ENCODE results near the gene FBXO41. TPM values are rescaled to one million over a fixed set of nuclear protein-coding genes. Genes with fewer than 3 reads are reported as not detected.

FBXO41 gene
- total and polyA plus RNA-seq, 7 donors, result under 0.01 to 4.4 (median 1.9) TPM

DNA sequence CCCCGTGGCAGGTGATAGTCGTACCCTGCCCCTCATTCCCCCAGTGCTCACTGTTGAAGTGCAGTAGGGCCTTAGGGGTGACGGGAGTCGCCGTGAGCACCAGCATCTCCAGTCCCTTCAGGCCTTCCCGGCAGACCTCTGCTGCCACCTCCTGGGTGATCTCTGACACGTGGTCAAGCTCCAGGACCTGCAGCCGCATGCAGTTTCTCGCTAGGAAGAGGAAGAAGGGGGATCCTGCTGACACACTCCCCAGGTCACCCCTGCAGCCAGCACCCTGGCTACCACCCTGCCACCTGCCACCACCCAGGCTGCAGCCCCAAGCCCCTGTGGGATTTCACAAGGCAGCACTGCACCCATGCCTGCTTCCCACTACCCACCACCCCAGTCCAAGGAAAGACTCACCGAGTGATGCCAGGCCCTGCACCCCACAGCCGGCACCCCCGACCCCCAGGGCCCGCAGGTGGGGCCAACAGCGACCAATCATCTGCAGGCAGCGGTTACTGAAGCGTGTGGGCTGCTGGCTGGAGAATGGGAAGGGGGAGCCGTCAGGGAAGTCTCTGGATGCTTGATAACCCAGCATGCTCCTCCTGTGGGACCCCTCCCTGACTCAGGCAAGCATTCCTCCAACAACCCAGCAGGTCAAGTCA lies 23.8 kb downstream of the FBXO41 start:
- TF ChIP-seq, protein P1, sequence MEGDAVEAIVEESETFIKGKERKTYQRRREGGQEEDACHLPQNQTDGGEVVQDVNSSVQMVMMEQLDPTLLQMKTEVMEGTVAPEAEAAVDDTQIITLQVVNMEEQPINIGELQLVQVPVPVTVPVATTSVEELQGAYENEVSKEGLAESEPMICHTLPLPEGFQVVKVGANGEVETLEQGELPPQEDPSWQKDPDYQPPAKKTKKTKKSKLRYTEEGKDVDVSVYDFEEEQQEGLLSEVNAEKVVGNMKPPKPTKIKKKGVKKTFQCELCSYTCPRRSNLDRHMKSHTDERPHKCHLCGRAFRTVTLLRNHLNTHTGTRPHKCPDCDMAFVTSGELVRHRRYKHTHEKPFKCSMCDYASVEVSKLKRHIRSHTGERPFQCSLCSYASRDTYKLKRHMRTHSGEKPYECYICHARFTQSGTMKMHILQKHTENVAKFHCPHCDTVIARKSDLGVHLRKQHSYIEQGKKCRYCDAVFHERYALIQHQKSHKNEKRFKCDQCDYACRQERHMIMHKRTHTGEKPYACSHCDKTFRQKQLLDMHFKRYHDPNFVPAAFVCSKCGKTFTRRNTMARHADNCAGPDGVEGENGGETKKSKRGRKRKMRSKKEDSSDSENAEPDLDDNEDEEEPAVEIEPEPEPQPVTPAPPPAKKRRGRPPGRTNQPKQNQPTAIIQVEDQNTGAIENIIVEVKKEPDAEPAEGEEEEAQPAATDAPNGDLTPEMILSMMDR (IDR thresholded peaks at IDR 0.05), result no peak
- TF ChIP-seq EP300 (IDR thresholded peaks at IDR 0.05), result no peak
- TF ChIP-seq POLR2A (IDR thresholded peaks at IDR 0.05), result no peak
- TF ChIP-seq POLR2AphosphoS5 (IDR thresholded peaks at IDR 0.05), result no peak
- WGBS, 2 donors, result 56 to 67% methylated on average over 17 of the region's 17 CpGs
- Histone ChIP-seq H3K4me1 (no peaks in the 10 kb centered on the region), H3K27ac (no peak overlapping the region), H3K36me3 (no peaks in the 10 kb centered on the region), H3K4me3 (no peak overlapping the region), H3K27me3 (peaks cover 0 to 7% (median 0%) of the 10 kb centered on the region in 3 donors), H3K9me3 (no peaks in the 10 kb centered on the region)
- DNase-seq, result no peak
- intact Hi-C loops (cut with DNase I), result no loop called here

DNA sequence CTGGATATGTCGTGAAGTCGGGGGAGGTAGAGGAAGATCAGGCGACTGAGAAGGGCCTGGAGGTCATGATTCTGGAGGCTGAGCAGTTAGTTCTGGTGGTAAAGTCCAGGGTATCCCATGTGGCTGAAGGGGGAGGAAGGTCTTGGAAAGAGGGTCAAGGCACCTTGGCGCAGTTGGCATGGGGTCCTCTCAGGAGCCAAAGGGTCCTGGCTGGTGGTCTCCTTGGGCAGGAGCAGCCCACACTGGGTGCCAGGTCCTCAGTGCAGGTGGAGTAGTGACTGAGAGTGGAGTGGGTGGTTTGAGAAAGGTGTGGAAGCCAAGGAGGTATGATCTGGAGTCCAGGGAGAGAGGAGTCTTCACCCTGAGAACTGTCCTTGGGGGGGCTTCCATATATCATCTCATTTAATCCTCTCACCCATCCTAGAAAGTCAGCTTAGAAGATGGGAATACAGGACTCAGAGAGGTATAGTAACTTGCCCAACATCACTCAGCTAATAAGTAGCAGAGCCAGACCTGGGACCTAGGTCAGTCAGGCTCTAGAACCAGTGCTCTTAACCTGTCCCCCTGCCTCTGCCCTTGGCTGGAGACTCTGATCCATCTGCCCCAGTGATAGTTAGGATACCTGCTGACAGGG lies 24.5 kb downstream of the FBXO41 start:
- no peak overlapping the region for H3K27ac ChIP-seq
- DNase-seq, result no peak

DNA sequence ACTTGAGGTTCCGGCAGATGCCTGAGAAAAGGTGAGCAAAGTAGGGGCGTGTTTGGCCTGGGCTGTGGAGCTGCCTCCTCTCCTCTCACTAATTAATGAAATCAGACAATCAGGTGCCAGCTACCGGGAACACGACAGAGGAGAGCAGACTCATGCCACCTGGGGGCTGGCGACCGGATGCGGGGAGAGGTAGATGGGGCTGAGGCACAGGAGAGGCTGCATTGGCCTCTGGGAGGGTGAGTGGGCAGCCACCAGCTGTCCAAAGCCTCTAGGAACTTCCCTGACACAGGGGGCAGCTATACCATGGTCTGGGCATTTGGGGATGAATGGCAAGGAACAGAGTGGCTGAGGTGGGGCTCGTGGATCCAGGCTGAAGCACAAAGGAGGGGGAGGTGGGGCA lies 25.0 kb downstream of the FBXO41 start:
- 94 to 95% methylated on average over 8 of the region's 8 CpGs for WGBS, 2 donors
- Histone ChIP-seq H3K4me3 (no peak overlapping the region), H3K9me3 (no peaks in the 10 kb centered on the region), H3K27ac (no peak overlapping the region), H3K4me1 (no peaks in the 10 kb centered on the region), H3K36me3 (peaks cover 4% of the 10 kb centered on the region in 4 donors), H3K27me3 (no peaks in the 10 kb centered on the region)
- intact Hi-C loops (cut with DNase I), result no loop called here
- no peak for DNase-seq
- no peak for TF ChIP-seq EP300 (IDR thresholded peaks at IDR 0.05)
- no peak for TF ChIP-seq POLR2AphosphoS5 (IDR thresholded peaks at IDR 0.05)
- TF ChIP-seq, protein P1 (IDR thresholded peaks at IDR 0.05), result no peak
- no peak for TF ChIP-seq POLR2A (IDR thresholded peaks at IDR 0.05)

More for the DNA sequence above, 24.5 kb downstream of the FBXO41 start:
- Histone ChIP-seq H3K4me3 (no peak overlapping the region), H3K4me1 (no peaks in the 10 kb centered on the region), H3K27me3 (peaks cover 0 to under 1% (median 0%) of the 10 kb centered on the region in 3 donors), H3K9me3 (no peaks in the 10 kb centered on the region), H3K36me3 (peaks cover 0 to 2% (median 0%) of the 10 kb centered on the region in 4 donors)
- TF ChIP-seq POLR2A (IDR thresholded peaks at IDR 0.05) (no peak), EP300 (IDR thresholded peaks at IDR 0.05) (no peak), POLR2AphosphoS5 (IDR thresholded peaks at IDR 0.05) (no peak)
- TF ChIP-seq, protein P1 (IDR thresholded peaks at IDR 0.05), result no peak
- 78 to 95% methylated on average over 4 of the region's 4 CpGs for WGBS, 2 donors
- intact Hi-C loops (cut with DNase I), result no loop called here

DNA sequence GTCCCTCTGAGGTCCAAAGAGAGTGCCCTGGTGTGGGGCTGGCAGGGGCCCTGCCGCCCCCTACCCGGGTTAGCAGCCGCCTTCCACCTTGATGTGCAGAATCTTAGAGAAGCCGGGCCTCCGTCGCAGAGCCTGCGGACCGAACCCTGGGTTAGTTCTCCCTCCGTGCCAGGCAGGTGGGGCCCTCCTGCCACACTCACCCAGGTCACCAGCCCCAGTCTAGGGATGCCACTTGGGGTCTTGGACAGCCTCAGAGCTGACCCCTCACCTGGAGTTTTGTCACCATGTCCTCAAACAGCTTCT lies 25.4 kb downstream of the FBXO41 start:
- 94 to 96% methylated on average over 9 of the region's 9 CpGs for WGBS, 2 donors
- Histone ChIP-seq H3K9me3 (no peaks in the 10 kb centered on the region), H3K27me3 (no peaks in the 10 kb centered on the region), H3K27ac (no peak overlapping the region), H3K4me1 (no peaks in the 10 kb centered on the region), H3K36me3 (peaks cover 4 to 9% (median 8%) of the 10 kb centered on the region in 4 donors), H3K4me3 (no peak overlapping the region)
- no peak for TF ChIP-seq EP300 (IDR thresholded peaks at IDR 0.05)
- TF ChIP-seq, protein P1 (IDR thresholded peaks at IDR 0.05), result no peak
- TF ChIP-seq POLR2A (IDR thresholded peaks at IDR 0.05), result no peak
- TF ChIP-seq POLR2AphosphoS5 (IDR thresholded peaks at IDR 0.05), result no peak
- intact Hi-C loops (cut with DNase I), result no loop called here
- no peak for DNase-seq
